HAP-1 (cell line): ENCODE data around the gene ZNF792.

ENCODE experiments used
- DNase-seq, 2 experiments: peaks; one replicate each; pipeline ENCODE4 v3.0.0-alpha.2; 2016 to 2020; ENCODE audit warnings: low spot score in 2 of 2
- H3K27me3 ChIP-seq: fragments of 250-450 bp; sonication (Bioruptor Pico); 2 replicates; pipeline ENCODE4 v1.5.1; 2020; ENCODE audit warnings: low read depth, mild to moderate bottlenecking, moderate library complexity
- H3K36me3 ChIP-seq: fragments of 250-450 bp; sonication (Bioruptor Pico); replicated peaks from 2 replicates; pipeline ENCODE4 v1.5.1; 2020; ENCODE audit warnings: mild to moderate bottlenecking
- H3K4me1 ChIP-seq: fragments of 250-450 bp; sonication (Bioruptor Pico); 2 replicates; pipeline ENCODE4 v1.5.1; 2020; ENCODE audit warnings: mild to moderate bottlenecking
- H3K4me3 ChIP-seq: fragments of 250-450 bp; sonication (Bioruptor Pico); 2 replicates; pipeline ENCODE4 v1.5.1; 2020; ENCODE audit warnings: mild to moderate bottlenecking, moderate library complexity
- H3K9me3 ChIP-seq: fragments of 250-450 bp; sonication (Bioruptor Pico); 2 replicates; pipeline ENCODE4 v1.5.1; 2020; ENCODE audit warnings: mild to moderate bottlenecking, moderate library complexity
- in situ Hi-C: fragments of 300-500 bp; cut with MboI; formaldehyde crosslinking; loops from 3 replicates; pipeline ENCODE4 v1.14.3; 2020; ENCODE audit warnings: low sequenced_read_pairs, inconsistent platforms, mixed read lengths

Gene ZNF792

DNA sequence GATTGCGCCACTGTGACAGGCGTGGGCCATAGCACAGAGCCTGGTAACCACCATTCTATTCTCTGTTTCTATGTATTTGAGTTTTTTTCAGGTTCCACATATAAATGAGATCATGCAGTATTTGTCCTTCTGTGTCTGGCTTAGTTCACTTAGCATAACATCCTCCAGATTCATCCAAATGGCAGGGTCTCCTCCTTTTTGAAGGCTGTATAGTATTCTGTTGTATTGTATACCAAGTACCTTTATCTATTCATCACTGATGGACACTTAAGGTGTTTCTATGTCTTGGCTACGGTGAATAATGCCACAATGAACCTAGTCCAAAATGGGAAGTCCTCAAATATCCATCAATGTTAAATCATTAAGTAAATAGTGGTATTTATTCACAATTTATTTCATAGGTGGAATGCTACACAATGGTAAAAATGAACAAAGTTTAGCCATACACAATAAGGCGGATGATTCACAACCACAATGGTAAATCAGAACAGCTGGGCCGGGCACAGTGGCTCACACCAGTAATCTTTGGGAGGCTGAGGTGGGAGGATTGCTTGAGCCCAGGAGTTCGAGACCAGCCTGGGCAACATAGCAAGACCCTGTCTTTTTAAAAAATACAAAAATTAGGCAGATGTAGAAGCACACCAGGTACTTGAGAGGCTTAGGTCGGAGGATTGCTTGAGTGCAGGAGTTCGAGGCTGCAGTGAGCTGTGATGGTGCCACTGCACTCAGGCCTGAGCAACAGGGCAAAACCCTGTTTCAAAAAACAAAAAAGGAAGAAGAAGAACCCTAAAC, 27.7 kb upstream of the ZNF792 start:
- no peaks in the 10 kb centered on the region for H3K36me3 ChIP-seq
- no peaks in the 10 kb centered on the region for H3K4me1 ChIP-seq
- 0 out of 2 replicates have a peak, but pooled peaks cover 2% of the 10 kb centered on the region for H3K27me3 ChIP-seq
- H3K4me3 ChIP-seq, result no peak overlapping the region
- in situ Hi-C loops, result no loop called here
- no peak for DNase-seq
- no peaks in the 10 kb centered on the region for H3K9me3 ChIP-seq

DNA sequence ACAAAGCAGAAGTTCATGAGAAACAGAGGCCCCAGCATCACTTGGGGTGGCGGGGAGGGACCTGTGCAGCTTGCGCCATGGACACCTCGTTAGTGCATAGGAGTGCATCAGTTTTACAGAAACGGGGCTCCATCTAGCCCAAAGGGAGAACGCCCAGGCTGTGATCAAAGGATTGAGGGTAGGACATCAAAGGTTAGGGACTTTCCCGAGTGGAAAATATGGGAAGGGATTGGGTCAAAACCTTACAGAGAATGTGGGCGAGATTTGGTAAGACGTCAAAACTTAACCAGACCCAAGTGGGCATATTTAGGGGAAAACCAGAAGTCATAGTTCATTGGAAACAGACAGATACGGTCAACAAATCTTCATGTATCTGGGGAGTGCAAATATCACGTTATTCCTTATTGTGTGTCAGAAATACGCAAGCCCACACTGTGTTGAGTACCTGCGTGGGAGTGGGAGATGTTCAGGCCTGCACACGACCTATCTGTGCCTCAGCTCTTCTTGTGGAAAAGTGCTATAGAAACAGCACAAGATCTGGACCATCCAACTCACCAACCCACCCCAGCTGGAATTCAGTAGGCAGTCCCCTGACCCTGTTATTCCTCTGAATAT, 26.7 kb upstream of the ZNF792 start:
- no peaks in the 10 kb centered on the region for H3K9me3 ChIP-seq
- H3K27me3 ChIP-seq, result 0 out of 2 replicates have a peak, but pooled peaks cover 2% of the 10 kb centered on the region
- H3K4me1 ChIP-seq, result no peaks in the 10 kb centered on the region
- no peak overlapping the region for H3K4me3 ChIP-seq
- DNase-seq, result no peak
- in situ Hi-C loops, result no loop called here
- no peaks in the 10 kb centered on the region for H3K36me3 ChIP-seq

- Histone ChIP-seq H3K4me3 (no peak overlapping the region), H3K4me1 (no peaks in the 10 kb centered on the region), H3K9me3 (no peaks in the 10 kb centered on the region), H3K36me3 (no peaks in the 10 kb centered on the region), H3K27me3 (0 out of 2 replicates have a peak, but pooled peaks cover 2% of the 10 kb centered on the region)
- in situ Hi-C loops, result no loop called here
- no peak for DNase-seq
These were observed 25.3 kb upstream of the ZNF792 start for GRCh38 chr19:34989298-34989697.

- no peak overlapping the region for H3K4me3 ChIP-seq
- DNase-seq, result no peak
- in situ Hi-C loops, result no loop called here
- H3K9me3 ChIP-seq, result no peaks in the 10 kb centered on the region
- no peaks in the 10 kb centered on the region for H3K4me1 ChIP-seq
- 0 out of 2 replicates have a peak, but pooled peaks cover 2% of the 10 kb centered on the region for H3K27me3 ChIP-seq
- H3K36me3 ChIP-seq, result no peaks in the 10 kb centered on the region
These were observed 24.1 kb upstream of the ZNF792 start for GRCh38 chr19:34988119-34988518.

GRCh38 chr19:34985249-34986022, 21.4 kb upstream of the ZNF792 start:
- H3K27me3 ChIP-seq, result 0 out of 2 replicates have a peak, but pooled peaks cover 2% of the 10 kb centered on the region
- in situ Hi-C loops, result no loop called here
- H3K9me3 ChIP-seq, result no peaks in the 10 kb centered on the region
- no peaks in the 10 kb centered on the region for H3K4me1 ChIP-seq
- no peaks in the 10 kb centered on the region for H3K36me3 ChIP-seq
- H3K4me3 ChIP-seq, result no peak overlapping the region
- no peak for DNase-seq

DNA sequence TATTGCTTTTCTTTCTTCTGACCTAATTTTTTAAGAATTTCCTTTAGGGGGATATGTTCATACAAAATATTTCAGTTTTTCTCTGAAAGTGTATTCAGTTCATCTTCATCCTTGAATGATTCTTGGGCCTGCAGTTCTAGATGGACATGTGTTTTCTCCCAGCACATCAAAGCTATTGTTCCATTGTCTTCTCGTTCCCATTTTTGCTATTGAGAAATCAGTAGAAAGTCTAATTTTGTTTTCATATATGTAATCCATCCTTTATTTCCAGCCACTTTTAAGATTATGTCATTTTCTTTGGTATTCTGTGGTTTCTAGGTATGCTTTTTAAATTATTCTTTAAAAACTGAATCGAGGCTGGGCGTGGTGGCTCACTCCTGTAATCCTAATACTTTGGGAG, 20.3 kb upstream of the ZNF792 start:
- no peaks in the 10 kb centered on the region for H3K4me1 ChIP-seq
- DNase-seq, result no peak
- H3K4me3 ChIP-seq, result no peak overlapping the region
- H3K27me3 ChIP-seq, result no peaks in the 10 kb centered on the region
- in situ Hi-C loops, result no loop called here
- no peaks in the 10 kb centered on the region for H3K9me3 ChIP-seq
- H3K36me3 ChIP-seq, result no peaks in the 10 kb centered on the region

DNA sequence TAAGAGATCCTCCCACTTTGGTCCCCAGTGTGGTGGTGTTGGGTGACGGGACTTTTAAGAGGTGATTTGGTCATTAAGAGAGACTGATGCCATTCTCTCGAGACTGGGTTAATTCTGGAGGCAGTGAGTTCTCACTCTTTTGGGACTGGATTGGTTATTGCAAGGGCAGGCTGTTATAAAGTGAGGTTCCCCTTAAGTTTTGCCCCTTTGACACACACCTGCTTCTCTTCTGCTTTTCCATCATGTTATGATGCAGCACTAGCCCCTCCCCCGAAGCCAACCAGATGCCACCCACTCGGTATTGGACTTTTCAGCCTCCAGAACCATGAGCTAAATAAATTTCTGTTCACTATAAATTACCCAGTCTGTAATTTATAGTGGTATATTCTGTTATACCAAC, 19.8 kb upstream of the ZNF792 start:
- no peaks in the 10 kb centered on the region for H3K4me1 ChIP-seq
- H3K36me3 ChIP-seq, result no peaks in the 10 kb centered on the region
- H3K9me3 ChIP-seq, result no peaks in the 10 kb centered on the region
- H3K4me3 ChIP-seq, result no peak overlapping the region
- no peaks in the 10 kb centered on the region for H3K27me3 ChIP-seq
- DNase-seq, result no peak
- in situ Hi-C loops, result no loop called here

DNA sequence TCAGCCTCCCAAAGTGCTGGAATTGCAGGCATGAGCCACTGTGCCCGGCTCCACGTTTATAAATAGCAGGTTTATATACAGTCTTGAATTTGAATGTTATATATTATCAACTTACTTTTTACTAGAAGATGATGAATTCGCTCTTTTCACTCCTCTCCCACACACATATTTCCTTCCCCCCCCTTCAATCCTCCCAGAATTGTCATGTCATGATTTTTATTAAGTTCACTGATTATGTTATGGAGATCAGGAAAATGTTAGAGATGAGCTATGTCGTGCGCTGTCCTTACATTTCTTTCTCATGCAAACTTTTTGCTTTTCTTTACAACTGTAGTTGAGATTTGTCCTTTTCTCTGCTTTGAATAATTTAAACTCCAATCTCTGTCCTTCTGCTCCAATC, 18.2 kb upstream of the ZNF792 start:
- H3K9me3 ChIP-seq, result 0 out of 2 replicates have a peak, but pooled peaks cover 1% of the 10 kb centered on the region
- H3K27me3 ChIP-seq, result no peaks in the 10 kb centered on the region
- in situ Hi-C loops, result no loop called here
- no peak overlapping the region for H3K4me3 ChIP-seq
- H3K36me3 ChIP-seq, result no peaks in the 10 kb centered on the region
- no peak for DNase-seq
- H3K4me1 ChIP-seq, result no peaks in the 10 kb centered on the region

GRCh38 chr19:34979819-34980640, 16.0 kb upstream of the ZNF792 start:
- no peak overlapping the region for H3K4me3 ChIP-seq
- no peaks in the 10 kb centered on the region for H3K27me3 ChIP-seq
- no peaks in the 10 kb centered on the region for H3K36me3 ChIP-seq
- no peak for DNase-seq
- in situ Hi-C loops, result no loop called here
- H3K4me1 ChIP-seq, result no peaks in the 10 kb centered on the region
- H3K9me3 ChIP-seq, result 0 out of 2 replicates have a peak, but pooled peaks cover 2% of the 10 kb centered on the region

DNA sequence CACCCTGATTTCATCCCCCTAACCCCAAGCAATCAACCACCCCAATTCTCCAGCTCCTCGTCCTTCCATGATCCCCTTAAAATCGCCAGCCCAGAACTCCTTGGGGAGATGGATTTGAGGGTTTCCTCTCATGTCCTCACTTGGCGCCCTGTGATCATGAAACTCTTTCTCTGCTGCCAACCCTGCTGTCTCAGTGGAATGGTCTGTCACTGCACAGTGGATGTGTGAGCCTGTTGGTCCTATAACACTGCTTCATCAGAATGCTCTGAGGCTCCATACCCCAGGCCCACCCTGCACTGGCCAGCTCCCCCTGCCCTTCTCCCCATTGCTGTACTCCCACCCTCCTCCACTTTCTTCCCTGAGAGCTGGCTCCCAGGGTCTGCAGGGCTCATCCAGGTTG, 12.6 kb upstream of the ZNF792 start:
- H3K4me1 ChIP-seq, result no peaks in the 10 kb centered on the region

GRCh38 chr19:34975056-34975455, 11.0 kb upstream of the ZNF792 start:
- H3K9me3 ChIP-seq, result 0 out of 2 replicates have a peak, but pooled peaks cover 2% of the 10 kb centered on the region
- H3K4me1 ChIP-seq, result no peaks in the 10 kb centered on the region
- in situ Hi-C loops, result no loop called here
- no peaks in the 10 kb centered on the region for H3K27me3 ChIP-seq
- no peaks in the 10 kb centered on the region for H3K36me3 ChIP-seq
- no peak for DNase-seq
- no peak overlapping the region for H3K4me3 ChIP-seq

More for the DNA sequence above, 12.6 kb upstream of the ZNF792 start:
- Histone ChIP-seq H3K9me3 (0 out of 2 replicates have a peak, but pooled peaks cover 2% of the 10 kb centered on the region), H3K36me3 (no peaks in the 10 kb centered on the region), H3K27me3 (no peaks in the 10 kb centered on the region), H3K4me3 (no peak overlapping the region)
- in situ Hi-C loops, result no loop called here
- no peak for DNase-seq

- Histone ChIP-seq H3K4me1 (no peaks in the 10 kb centered on the region), H3K4me3 (no peak overlapping the region), H3K36me3 (no peaks in the 10 kb centered on the region), H3K27me3 (no peaks in the 10 kb centered on the region), H3K9me3 (0 out of 2 replicates have a peak, but pooled peaks cover 2% of the 10 kb centered on the region)
- no peak for DNase-seq
- in situ Hi-C loops, result no loop called here
These were observed 10.6 kb upstream of the ZNF792 start for GRCh38 chr19:34974646-34975045.

GRCh38 chr19:34972163-34972705, 8.2 kb upstream of the ZNF792 start:
- DNase-seq, result no peak

More at GRCh38 chr19:34972163-34972705, 8.2 kb upstream of the ZNF792 start:
- Histone ChIP-seq H3K9me3 (peaks cover 5% of the 10 kb centered on the region), H3K36me3 (no peaks in the 10 kb centered on the region), H3K4me3 (no peak overlapping the region), H3K27me3 (no peaks in the 10 kb centered on the region), H3K4me1 (no peaks in the 10 kb centered on the region; the same call in 1 of the 2 replicates)
- in situ Hi-C loops, result no loop called here
